SK-N-SH (cell line): ENCODE measurements around the gene SCAI. TPM values are rescaled to one million over a fixed set of nuclear protein-coding genes. Genes with fewer than 3 reads are reported as not detected.

ENCODE experiments used
- CTCF ChIA-PET: fragments of 300-600, 350-600 bp; formaldehyde crosslinking; extraction: SDS; loops from one replicate; lab custom pipeline; 2021; lab: Yijun Ruan, JAX
- POLR2A ChIA-PET: fragments of 350-600 bp; sonication (Branson Sonifier 250); formaldehyde crosslinking; extraction: SDS; loops from one replicate; lab custom pipeline; 2020; ENCODE audit warnings: antibody characterized with exemption, inconsistent platforms; lab: Yijun Ruan, JAX
- DNase-seq: peaks from one replicate; pipeline ENCODE4 v3.0.0; 2012
- H2AFZ ChIP-seq: fragments of 200-600 bp; sonication (generic); 2 replicates; pipeline ENCODE4 v1.8.1; 2016; ENCODE audit warnings: antibody characterized with exemption, mild to moderate bottlenecking, low read depth
- H3F3A ChIP-seq: fragments of 200-600 bp; sonication (generic); replicated peaks from 2 replicates; pipeline ENCODE3; 2016; ENCODE audit warnings: antibody characterized with exemption, mild to moderate bottlenecking; ENCODE audit not compliant: insufficient read depth
- H3K27ac ChIP-seq, 2 experiments: fragments of 200-500 bp in 1 of 2; fragments of 200-600 bp in 1 of 2; sonication (Bioruptor generic) in 1 of 2; sonication (generic), shearing (Covaris generic) in 1 of 2; 2 replicates each; pipeline versions ENCODE4 v1.5.1 to v1.6.1; 2014 to 2016; ENCODE audit warnings: low read depth in 2 of 2, inconsistent platforms in 1 of 2, low read length in 1 of 2, mild to moderate bottlenecking in 1 of 2, mixed read lengths in 1 of 2
- H3K27me3 ChIP-seq: fragments of 200-600 bp; sonication (generic), shearing (Covaris generic); 2 replicates; pipeline ENCODE4 v1.6.1; 2016; ENCODE audit warnings: mixed run types; ENCODE audit not compliant: insufficient read depth
- H3K36me3 ChIP-seq, 2 experiments: fragments of 200-500 bp in 1 of 2; fragments of 200-600 bp in 1 of 2; sonication (Bioruptor generic) in 1 of 2; sonication (generic) in 1 of 2; replicated peaks in 1 of 2; 2 replicates each; pipeline versions ENCODE3 to v1.5.1; 2014 to 2016; ENCODE audit warnings: low read length in 1 of 2, mild to moderate bottlenecking in 1 of 2; ENCODE audit not compliant: insufficient read depth in 2 of 2, control insufficient read depth in 1 of 2
- H3K4me1 ChIP-seq, 2 experiments: fragments of 200-500 bp in 1 of 2; fragments of 200-600 bp in 1 of 2; sonication (Bioruptor generic) in 1 of 2; sonication (generic), shearing (Covaris generic) in 1 of 2; 2 replicates each; pipeline versions ENCODE4 v1.5.1 to v1.6.1; 2014 to 2016; ENCODE audit warnings: low read depth in 1 of 2, low read length in 1 of 2, mixed run types in 1 of 2; ENCODE audit not compliant: insufficient read depth in 2 of 2, control insufficient read depth in 1 of 2
- H3K4me2 ChIP-seq: fragments of 200-600 bp; sonication (generic), shearing (Covaris generic); 2 replicates; pipeline ENCODE4 v1.6.1; 2017; ENCODE audit warnings: mixed run types
- H3K4me3 ChIP-seq, 2 experiments: fragments of 200-500 bp in 1 of 2; fragments of 200-600 bp in 1 of 2; sonication (Bioruptor generic) in 1 of 2; sonication (generic), shearing (Covaris generic) in 1 of 2; 2 replicates each; pipeline versions ENCODE4 v1.5.1 to v1.8.1; 2014 to 2016; ENCODE audit warnings: low read depth in 2 of 2, inconsistent platforms in 1 of 2, low read length in 1 of 2, mild to moderate bottlenecking in 1 of 2, mixed read lengths in 1 of 2, moderate library complexity in 1 of 2
- H3K79me2 ChIP-seq: fragments of 200-600 bp; sonication (generic); 2 replicates; pipeline ENCODE4 v1.8.1; 2017; ENCODE audit warnings: mild to moderate bottlenecking; ENCODE audit not compliant: insufficient read depth
- H3K9ac ChIP-seq: fragments of 200-600 bp; sonication (generic); 2 replicates; pipeline ENCODE4 v1.6.1; 2017; ENCODE audit warnings: mixed run types
- H3K9me2 ChIP-seq: fragments of 200-600 bp; sonication (generic); 2 replicates; pipeline ENCODE4 v1.6.1; 2017; ENCODE audit warnings: mixed run types
- H3K9me3 ChIP-seq: fragments of 200-600 bp; sonication (generic); 2 replicates; pipeline ENCODE4 v1.6.1; 2017; ENCODE audit warnings: mixed run types, mild to moderate bottlenecking, moderate library complexity
- H4K20me1 ChIP-seq: fragments of 200-600 bp; sonication (generic); 2 replicates; pipeline ENCODE4 v1.6.1; 2017; ENCODE audit warnings: mild to moderate bottlenecking, mixed run types; ENCODE audit not compliant: insufficient read depth
- CHD2 ChIP-seq: fragments of 150-350 bp; IDR thresholded peaks from 2 replicates; pipeline ENCODE4 v1.6.1; 2018; ENCODE audit warnings: low read length; ENCODE audit not compliant: partially characterized antibody
- ELF1 ChIP-seq: IDR thresholded peaks from 2 replicates; pipeline ENCODE4 v1.4.0; 2012
- FOXJ3 ChIP-seq: sonication (generic); formaldehyde crosslinking; IDR thresholded peaks from 2 replicates; pipeline ENCODE4 v1.5.1; 2020; ENCODE audit warnings: mild to moderate bottlenecking, missing genetic modification reagents
- FOXM1 ChIP-seq: IDR thresholded peaks from 2 replicates; pipeline ENCODE4 v1.4.0; 2012; ENCODE audit warnings: low read depth, mild to moderate bottlenecking
- GABPA ChIP-seq: IDR thresholded peaks from 2 replicates; pipeline ENCODE4 v1.4.0; 2012; ENCODE audit warnings: low read depth, mild to moderate bottlenecking
- GATA2 ChIP-seq: sonication (generic); formaldehyde crosslinking; IDR thresholded peaks from 2 replicates; pipeline ENCODE4 v1.5.0; 2020; ENCODE audit warnings: mild to moderate bottlenecking, missing genetic modification reagents
- MEF2A ChIP-seq: IDR thresholded peaks from 2 replicates; pipeline ENCODE4 v1.4.0; 2012; ENCODE audit warnings: low read depth, borderline replicate concordance
- MXI1 ChIP-seq: IDR thresholded peaks from 2 replicates; pipeline ENCODE4 v1.6.1; 2012; ENCODE audit warnings: mild to moderate bottlenecking, low read depth, low read length, improper control_type of control experiment
- RFX5 ChIP-seq: IDR thresholded peaks from 2 replicates; pipeline ENCODE4 v1.6.1; 2012; ENCODE audit warnings: mild to moderate bottlenecking, improper control_type of control experiment, low read length
- RXRA ChIP-seq: IDR thresholded peaks from 2 replicates; pipeline ENCODE4 v1.4.0; 2012; ENCODE audit warnings: low read depth, mild to moderate bottlenecking, borderline replicate concordance
- TCF12 ChIP-seq: IDR thresholded peaks from 2 replicates; pipeline ENCODE4 v1.4.0; 2012
- WGBS: methylation state at CpG from one replicate; pipeline ENCODE4 v1.1.6; 2017; ENCODE audit warnings: low lambda C conversion rate; 5-methylcytosine and 5-hydroxymethylcytosine counted together
- polyA plus RNA-seq, 3 experiments: library from polyadenylated mRNA; depleted of rRNA; stranded (reverse); fragments of >200 nt; gene quantifications; 2 replicates each; pipeline ENCODE4 v1.2.3, GENCODE V29; 2012
- TF ChIP-seq, protein P1 (sequence below): IDR thresholded peaks from 2 replicates; pipeline ENCODE4; 2012
- TF ChIP-seq, protein P2 (sequence below): IDR thresholded peaks from 2 replicates; pipeline ENCODE4 v1.4.0; 2012; ENCODE audit warnings: low read depth, borderline replicate concordance
- TF ChIP-seq, protein P3 (sequence below): fragments of 150-350 bp; IDR thresholded peaks from 2 replicates; pipeline ENCODE4 v1.6.1; 2017; ENCODE audit warnings: antibody characterized with exemption, low read length, low read depth, borderline replicate concordance
- TF ChIP-seq, protein P4 (sequence below): IDR thresholded peaks from 2 replicates; pipeline ENCODE4 v1.4.0; 2012; ENCODE audit warnings: low read depth

SCAI gene
- polyA plus RNA-seq, 1 of the 3 experiments (the other 2 are of a cell fraction), result 0.85 TPM

DNA sequence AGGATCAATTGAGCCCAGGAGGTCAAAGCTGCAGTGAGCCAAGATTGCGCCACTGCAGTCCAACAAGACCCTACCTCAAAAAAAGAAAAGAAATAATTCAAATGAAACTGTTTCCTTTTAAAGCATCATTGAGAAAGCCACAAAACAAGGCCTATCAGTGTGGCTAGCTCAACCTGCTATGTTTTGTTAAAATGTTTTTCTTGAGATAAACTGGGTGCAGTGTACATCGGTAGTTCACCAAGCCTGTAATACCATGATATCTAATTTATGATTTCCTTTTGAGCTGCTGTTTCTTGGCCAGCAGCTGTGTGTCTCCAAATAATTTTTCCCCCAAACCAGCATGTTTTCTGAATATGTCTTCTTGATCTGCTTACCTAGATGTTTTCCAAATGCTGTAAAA is 105.2 kb downstream of the SCAI start:
- H3K9me3 ChIP-seq, result no peaks in the 10 kb centered on the region
- WGBS, result 97% methylated on average over 2 of the region's 2 CpGs
- no peak overlapping the region for H3K9ac ChIP-seq
- POLR2A ChIA-PET, result no interaction called here
- TF ChIP-seq, protein P1, sequence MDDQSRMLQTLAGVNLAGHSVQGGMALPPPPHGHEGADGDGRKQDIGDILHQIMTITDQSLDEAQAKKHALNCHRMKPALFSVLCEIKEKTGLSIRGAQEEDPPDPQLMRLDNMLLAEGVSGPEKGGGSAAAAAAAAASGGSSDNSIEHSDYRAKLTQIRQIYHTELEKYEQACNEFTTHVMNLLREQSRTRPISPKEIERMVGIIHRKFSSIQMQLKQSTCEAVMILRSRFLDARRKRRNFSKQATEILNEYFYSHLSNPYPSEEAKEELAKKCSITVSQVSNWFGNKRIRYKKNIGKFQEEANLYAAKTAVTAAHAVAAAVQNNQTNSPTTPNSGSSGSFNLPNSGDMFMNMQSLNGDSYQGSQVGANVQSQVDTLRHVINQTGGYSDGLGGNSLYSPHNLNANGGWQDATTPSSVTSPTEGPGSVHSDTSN, result no peak
- TF ChIP-seq, protein P2, sequence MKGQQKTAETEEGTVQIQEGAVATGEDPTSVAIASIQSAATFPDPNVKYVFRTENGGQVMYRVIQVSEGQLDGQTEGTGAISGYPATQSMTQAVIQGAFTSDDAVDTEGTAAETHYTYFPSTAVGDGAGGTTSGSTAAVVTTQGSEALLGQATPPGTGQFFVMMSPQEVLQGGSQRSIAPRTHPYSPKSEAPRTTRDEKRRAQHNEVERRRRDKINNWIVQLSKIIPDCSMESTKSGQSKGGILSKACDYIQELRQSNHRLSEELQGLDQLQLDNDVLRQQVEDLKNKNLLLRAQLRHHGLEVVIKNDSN, result no peak
- TF ChIP-seq TCF12 (no peak), RXRA (no peak), MXI1 (no peak), GABPA (no peak)
- no peaks in the 10 kb centered on the region for H4K20me1 ChIP-seq
- CTCF ChIA-PET, result no interaction called here
- H3K4me3 ChIP-seq, result no peak overlapping the region
- H3K4me2 ChIP-seq, result no peak overlapping the region
- H3K27me3 ChIP-seq, result no peaks in the 10 kb centered on the region
- no peaks in the 10 kb centered on the region for H3K4me1 ChIP-seq
- H2AFZ ChIP-seq, result no peak overlapping the region
- no peaks in the 10 kb centered on the region for H3F3A ChIP-seq
- H3K36me3 ChIP-seq, result no peaks in the 10 kb centered on the region
- no peaks in the 10 kb centered on the region for H3K9me2 ChIP-seq
- H3K27ac ChIP-seq, result no peak overlapping the region
- no peak for DNase-seq
- H3K79me2 ChIP-seq, result no peaks in the 10 kb centered on the region

DNA sequence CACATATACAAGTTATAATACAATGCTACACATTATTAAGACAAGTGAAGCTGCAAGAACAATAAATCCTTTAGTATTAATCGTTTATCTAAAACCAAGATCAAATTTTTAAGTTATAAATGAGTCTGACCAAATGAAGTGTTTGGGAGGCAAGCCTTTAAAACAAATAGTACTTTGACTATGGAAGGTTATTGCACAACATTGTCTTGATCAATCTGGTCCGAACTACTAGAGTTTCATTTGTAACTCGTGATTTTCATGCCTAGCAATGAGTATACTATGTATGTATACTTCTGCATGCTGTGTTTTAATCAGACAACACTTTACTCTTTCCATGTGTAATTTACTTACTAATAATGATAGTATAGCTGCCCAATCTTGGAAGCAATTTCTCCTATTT is 115.3 kb downstream of the SCAI start:
- 93% methylated on average over 3 of the region's 3 CpGs for WGBS
- Histone ChIP-seq H2AFZ (no peak overlapping the region), H3K9me2 (no peaks in the 10 kb centered on the region), H4K20me1 (no peaks in the 10 kb centered on the region), H3K79me2 (no peaks in the 10 kb centered on the region), H3F3A (no peaks in the 10 kb centered on the region), H3K4me3 (no peak overlapping the region), H3K27me3 (no peaks in the 10 kb centered on the region), H3K27ac (no peak overlapping the region), H3K4me2 (no peak overlapping the region), H3K9me3 (no peaks in the 10 kb centered on the region), H3K36me3 (peaks cover 7 to 15% of the 10 kb centered on the region in 2 experiments), H3K4me1 (no peaks in the 10 kb centered on the region), H3K9ac (no peak overlapping the region)
- TF ChIP-seq CHD2, result no peak
- ChIA-PET POLR2A (no interaction called here), CTCF (no interaction called here)
- no peak for DNase-seq

DNA sequence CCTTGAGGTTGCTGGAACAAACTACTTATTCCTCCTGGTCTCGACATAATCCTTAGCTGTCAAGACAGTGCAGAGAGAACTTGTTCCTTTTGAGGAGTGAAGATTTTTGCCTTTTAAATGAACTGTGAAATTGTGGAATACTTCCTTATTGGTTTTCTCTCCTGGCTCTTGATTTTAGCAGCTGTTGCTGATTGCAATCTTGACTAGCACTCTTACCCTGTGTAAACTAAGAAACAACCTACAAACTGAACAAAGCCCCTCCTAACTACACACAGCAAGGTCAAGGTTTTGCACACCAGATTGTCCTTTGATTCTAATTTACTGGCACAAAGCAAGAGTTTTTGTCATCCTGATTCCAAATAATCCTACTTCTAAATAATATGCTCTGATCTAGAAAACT is 118.4 kb downstream of the SCAI start:
- TF ChIP-seq, protein P3, sequence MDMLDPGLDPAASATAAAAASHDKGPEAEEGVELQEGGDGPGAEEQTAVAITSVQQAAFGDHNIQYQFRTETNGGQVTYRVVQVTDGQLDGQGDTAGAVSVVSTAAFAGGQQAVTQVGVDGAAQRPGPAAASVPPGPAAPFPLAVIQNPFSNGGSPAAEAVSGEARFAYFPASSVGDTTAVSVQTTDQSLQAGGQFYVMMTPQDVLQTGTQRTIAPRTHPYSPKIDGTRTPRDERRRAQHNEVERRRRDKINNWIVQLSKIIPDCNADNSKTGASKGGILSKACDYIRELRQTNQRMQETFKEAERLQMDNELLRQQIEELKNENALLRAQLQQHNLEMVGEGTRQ, result no peak
- TF ChIP-seq, protein P1, result no peak
- TF ChIP-seq MEF2A (no peak), FOXM1 (no peak), RFX5 (no peak), GATA2 (CRISPR knock-in tag) (no peak), ELF1 (no peak), FOXJ3 (CRISPR knock-in tag) (no peak)
- TF ChIP-seq, protein P4, sequence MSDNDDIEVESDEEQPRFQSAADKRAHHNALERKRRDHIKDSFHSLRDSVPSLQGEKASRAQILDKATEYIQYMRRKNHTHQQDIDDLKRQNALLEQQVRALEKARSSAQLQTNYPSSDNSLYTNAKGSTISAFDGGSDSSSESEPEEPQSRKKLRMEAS, result no peak
- TF ChIP-seq, all 33 proteins: peak for 0
- Histone ChIP-seq H3K27me3 (no peaks in the 10 kb centered on the region), H4K20me1 (no peaks in the 10 kb centered on the region), H3K4me3 (no peak overlapping the region), H3K4me2 (no peak overlapping the region), H3K9ac (no peak overlapping the region), H3K27ac (no peak overlapping the region), H3K4me1 (no peaks in the 10 kb centered on the region), H3F3A (peaks cover 4% of the 10 kb centered on the region), H2AFZ (no peak overlapping the region), H3K36me3 (peaks cover 14 to 19% of the 10 kb centered on the region in 2 experiments), H3K9me2 (no peaks in the 10 kb centered on the region), H3K9me3 (no peaks in the 10 kb centered on the region), H3K79me2 (no peaks in the 10 kb centered on the region)
- WGBS, result 100% methylated on average over 1 of the region's 1 CpG
- POLR2A ChIA-PET, result no interaction called here
- DNase-seq, result no peak
- CTCF ChIA-PET, result no interaction called here
